Measurements from ENCODE around the gene TPSG1.

- TF ChIP-seq CTCF (optimal IDR thresholded peaks at IDR 0.05 in 1 of 3, IDR thresholded peaks at IDR 0.05 in 1 of 3, conservative IDR thresholded peaks at IDR 0.05 in 1 of 3; ENCODE audit: extremely low read depth in 1 of 3, insufficient read depth in 2 of 3, low read length in 3 of 3) (no peak), EZH2 (IDR thresholded peaks at IDR 0.05; ENCODE audit: low read length) (no peak)
Measured at GRCh38 chr16:1216681-1217400, 8.2 kb downstream of the TPSG1 start.
